T follicular helper cell (primary cell): ENCODE measurements around the gene DKK3.
A peak's percentile ranks its signal among the peaks of the same experiment; 100 is the strongest.

ENCODE experiments used
- DNase-seq: peaks from one replicate; pipeline ENCODE4 v3.0.0-alpha.2; 2020; ENCODE audit warnings: low read depth

The DKK3 gene

DNA sequence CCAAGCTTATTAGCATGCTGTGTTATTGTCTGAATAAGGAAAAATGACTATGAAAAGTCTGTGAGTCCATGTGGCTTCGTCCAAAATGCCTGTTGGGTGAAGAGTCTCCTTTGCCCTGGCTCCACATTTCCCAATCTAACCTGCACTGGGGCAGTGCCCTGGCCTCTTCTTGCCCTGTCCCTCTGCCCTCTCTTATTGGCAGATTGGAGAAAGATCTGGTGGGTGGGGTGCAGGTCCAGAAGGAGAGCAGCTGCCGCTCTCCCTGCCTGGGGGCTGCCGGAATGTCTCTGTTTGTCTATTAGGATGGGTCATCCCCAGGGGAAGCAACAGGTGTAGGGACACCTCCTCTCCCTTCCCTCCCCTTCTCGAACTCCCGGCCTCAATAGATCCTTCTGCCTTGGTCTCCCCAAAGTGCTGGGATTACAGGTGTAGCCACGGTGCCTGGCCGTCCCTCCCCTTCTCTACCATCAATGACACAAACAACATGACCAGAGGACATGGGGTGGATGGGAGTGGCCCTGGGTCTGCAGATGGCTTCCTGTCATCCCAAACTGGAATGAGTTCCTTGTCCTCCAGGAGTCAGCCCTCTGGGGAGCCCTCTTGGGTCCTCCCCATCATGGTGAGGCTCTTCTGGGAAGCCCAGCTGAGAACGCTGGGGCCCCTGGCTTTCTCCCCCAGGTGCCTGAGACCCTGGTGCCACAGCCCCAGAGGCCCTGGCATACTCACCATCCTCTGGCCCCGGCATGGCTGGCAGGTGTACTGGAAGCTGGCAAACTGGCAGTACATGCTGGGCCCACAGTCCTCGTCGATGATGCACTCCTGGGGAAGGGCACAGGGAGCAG lies 40.5 kb downstream of the DKK3 start:
- no peak for DNase-seq

DNA sequence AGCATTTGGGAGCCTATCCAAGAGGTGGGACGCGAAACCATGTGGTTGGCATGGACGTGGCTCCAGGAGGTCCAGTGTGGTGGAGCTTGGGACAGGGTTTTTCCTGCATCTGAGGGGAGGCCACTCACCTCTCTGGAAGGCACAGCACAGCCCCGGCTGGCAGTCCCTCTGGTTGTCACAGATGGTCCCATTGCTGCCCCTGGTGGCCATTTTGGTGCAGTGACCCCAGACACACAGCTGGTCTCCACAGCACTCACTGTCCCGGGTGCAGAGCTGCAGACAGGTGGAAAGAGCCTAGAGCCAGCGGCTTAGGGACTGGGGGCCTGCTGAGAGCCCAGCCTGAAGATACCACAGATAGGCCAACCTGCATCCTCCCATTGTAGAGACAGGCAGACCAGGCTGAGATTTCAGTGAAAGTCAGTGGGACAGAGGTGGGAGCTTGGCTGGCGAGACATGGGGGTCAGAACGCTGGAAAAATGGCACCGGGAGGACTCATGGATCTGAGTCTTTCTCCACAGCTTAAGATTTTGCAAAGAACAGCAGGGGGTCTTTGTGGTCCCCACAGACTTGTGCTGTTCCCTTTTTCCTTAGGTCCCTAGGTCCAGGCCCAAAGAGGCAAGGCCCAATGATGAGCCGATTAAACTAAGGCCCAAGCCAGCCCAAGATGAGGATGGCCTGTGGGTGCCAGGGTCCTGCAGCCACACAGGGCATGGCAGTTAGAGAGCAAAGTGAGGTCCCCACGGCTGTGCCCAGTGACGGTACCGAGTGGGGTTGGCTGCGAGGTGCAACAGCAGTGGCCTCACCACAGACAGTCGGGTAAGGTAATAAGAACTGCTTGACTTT lies 41.4 kb downstream of the DKK3 start:
- DNase-seq: peak; percentile 38

DNA sequence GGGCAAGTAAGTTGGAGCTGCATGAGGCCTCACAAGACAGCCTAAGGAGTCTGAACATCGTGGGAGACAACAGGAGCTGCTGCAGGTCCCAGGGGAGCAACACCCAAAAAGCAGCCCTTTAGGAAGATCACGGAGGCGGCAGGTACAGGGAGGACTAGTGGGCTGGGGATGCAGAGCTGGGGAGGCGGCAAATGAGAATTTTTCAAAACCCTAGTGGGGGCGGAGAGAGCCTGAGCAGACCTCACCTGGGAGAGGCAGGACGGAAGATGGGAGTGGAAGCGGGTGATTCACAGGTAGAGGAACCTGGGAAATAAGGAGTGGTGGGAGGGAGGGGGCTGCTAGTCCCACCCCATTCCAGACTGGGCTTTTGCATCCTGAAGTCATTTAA lies 42.1 kb downstream of the DKK3 start:
- DNase-seq: no peak

GRCh38 chr11:11965656-11966353 lies 42.6 kb downstream of the DKK3 start:
- no peak for DNase-seq

DNA sequence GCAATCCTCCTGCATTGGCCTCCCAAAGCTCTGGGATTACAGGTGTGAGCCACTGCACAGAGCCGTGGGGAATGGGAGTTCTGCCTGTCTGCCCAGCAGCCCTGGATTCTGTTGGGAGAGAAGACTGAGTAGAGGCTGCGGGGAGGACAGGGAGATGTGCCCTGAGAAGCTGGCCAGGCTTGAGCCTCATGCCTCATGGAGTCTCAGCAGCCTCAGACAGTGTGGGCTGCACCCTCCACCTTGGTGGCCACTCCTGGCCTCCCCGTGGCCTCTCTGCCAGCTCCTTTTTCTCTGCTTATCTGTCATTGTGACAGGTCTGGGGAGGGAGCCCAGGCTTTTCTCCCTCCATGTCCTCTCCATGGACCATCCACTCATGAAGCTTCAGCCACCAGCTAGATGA lies 43.2 kb downstream of the DKK3 start:
- no peak for DNase-seq

GRCh38 chr11:11964774-11965150 lies 43.7 kb downstream of the DKK3 start:
- DNase-seq: no peak

DNA sequence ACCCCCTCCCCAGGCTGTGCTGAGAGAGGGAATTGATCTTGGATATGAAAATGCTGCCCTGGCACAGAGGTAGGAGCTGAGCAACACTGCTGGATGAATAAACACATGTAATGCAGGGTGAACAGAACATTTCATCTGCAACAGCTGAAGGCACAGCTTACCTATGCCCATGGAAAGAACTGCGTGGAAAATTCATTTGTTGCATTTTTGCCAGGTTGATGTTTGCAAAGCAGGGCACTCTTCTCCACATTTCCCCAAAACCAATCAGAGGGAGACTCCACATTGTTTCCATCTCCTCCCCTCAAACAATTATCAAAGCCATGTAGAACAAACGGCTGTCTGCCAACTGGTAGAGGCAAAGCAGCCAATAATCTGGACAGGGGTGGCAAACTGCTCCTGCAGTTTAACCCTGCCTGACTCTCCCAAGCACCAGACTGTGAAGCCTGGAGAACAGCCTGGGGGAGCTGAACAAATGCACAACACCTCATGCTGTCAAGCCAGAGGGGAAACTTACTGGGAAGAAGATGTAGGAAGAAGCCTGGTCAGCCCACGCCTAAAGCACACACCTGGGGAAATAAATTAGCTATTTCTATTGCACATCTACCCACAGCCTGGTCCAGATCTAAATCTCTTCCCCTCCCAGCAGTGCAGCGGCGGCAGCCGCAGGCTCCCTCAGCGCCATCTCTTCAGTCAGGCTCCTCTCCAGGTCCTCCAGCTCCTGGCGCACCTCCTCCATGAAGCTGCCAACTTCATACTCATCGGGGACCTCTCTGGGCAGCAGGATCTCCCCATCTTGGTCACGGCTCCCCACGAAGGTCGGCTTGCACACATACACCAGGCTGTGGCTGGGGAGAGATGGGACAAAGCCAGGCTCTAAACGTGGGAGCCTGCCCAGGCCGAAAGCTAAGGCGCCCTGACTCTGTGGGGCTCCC lies 44.3 kb downstream of the DKK3 start:
- no peak for DNase-seq

DNA sequence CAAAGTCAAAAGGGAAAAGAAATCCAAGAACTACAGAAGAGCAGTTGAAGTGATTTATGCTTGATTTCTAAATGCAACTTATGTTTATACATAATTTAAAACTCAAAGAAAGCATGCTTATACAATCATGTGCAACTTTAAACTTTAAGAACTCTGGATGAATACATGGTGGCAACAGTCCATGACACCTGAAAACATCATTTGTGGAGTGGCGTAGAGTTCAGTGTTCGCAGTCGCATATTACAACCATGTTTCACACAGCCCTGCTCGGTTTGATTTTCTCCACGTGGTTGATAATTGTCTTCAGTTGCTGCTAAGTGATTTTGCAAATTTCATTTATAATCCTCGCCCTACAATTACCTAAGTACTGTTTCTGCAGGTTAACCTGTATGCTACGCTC lies 45.4 kb downstream of the DKK3 start:
- DNase-seq: no peak

DNA sequence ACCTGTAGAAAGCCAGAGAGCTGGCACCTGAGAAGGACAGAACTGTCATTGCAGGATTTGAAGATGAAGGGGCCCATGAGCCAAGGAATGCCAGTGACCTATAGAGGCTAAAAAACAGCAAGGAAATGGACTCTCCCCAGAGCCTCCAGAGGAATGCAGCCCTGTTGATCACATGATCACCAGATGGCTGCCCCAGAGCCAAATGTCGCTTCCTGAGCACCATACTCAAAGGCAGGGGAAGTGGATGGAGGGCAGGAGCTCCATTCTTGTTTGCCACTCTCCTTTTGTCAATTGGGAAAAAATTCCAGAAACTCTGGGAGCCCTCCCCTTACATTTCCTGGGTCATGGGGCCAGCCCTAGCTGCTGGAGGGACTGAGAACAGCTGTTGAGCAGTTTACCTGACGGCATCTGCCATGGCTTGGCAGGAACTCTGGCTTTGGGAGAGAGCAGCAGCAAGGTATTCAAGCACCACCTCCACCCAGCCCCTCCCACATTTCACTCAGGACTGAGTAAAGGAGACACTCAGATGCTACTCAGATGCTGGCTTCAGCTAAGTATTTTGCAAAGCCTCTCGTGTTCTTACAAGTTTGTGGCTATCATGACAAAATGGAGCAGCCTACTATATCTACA lies 46.9 kb downstream of the DKK3 start:
- no peak for DNase-seq

DNA sequence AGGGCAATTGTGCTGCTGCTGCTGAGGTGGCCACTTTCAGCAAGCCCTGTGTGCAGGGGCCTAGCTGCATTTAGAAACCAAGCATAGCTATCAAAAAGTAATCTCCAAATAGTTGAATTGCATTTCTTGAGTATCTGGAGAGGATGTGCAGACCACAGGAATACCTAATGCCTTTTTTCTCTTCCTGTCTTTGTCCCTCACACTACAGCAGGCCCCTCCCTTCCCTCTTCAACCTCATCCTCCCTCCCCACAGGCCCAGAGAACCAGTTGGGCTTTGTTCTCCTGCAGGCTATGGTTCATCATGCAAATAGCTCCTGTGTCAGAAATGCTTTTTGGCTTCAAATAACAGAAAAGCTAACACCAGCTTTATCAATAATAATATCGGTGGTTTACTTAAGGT lies 47.7 kb downstream of the DKK3 start:
- DNase-seq: no peak

GRCh38 chr11:11959601-11960000 lies 48.8 kb downstream of the DKK3 start:
- no peak for DNase-seq

DNA sequence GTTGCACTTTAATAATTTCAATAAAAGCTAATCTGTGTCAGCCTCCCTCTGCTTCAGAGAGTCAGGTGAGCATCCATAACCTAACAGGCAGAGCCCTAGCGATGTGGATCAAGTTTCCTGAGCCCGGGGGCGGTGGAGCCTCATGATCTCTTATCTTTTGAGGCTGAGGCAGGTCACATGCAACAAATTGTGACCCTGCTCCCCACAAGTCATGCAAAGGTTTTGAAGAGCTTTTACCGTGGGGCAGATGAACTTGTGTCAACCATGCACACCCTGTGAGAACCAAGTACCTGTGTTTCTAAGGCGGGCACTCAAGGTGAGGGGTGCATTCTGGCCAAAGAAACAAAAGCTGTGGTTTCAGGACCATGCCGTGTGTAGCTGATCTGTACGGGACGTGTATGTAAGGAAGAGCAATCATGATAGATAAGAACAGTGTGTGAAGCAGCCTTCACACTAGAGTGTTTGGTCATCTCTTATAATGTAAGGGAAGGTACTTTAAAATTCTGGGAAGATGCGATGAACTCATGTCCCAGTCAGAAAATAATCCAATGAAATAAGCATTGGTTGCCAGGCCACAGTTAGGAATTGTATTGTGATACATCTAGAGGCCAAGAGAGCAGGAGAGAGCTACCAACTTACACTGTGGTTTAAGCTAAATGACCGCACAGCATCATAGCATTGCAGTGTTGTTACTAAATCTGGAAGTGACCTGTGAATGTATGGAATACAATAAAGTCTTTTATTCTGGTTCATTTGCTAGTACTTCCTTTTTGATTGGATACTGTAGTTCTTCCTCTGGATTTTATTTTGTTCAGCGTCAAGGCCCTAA lies 49.8 kb downstream of the DKK3 start:
- no peak for DNase-seq

- no peak for DNase-seq
Observed at GRCh38 chr11:11956006-11956405, 52.4 kb downstream of the DKK3 start.

GRCh38 chr11:11952036-11952435 lies 56.4 kb downstream of the DKK3 start:
- no peak for DNase-seq

GRCh38 chr11:11949482-11949881 lies 58.9 kb downstream of the DKK3 start:
- DNase-seq: no peak

- DNase-seq: no peak
Observed at GRCh38 chr11:11948242-11948947, 60.0 kb downstream of the DKK3 start.

GRCh38 chr11:11947825-11948224 lies 60.6 kb downstream of the DKK3 start:
- DNase-seq: no peak

DNA sequence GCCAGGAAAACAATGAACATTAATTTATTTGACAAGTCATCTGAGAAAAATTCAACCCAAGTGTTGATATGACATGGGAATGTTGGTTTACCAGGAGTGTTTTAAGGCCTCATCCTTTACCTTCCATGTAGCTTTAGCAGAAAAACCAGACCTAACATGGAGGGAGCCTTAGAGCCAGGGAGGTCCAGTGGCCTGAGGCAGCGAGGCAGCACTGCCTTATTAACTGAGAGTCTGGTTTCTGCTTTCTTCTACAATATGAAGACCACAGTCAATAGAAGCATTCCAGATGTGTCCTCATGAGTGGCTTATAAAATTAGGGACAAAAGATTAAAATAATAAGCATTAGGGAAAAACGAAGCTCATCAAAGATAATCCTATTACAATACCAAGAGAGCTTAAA lies 61.5 kb downstream of the DKK3 start:
- DNase-seq: no peak

DNA sequence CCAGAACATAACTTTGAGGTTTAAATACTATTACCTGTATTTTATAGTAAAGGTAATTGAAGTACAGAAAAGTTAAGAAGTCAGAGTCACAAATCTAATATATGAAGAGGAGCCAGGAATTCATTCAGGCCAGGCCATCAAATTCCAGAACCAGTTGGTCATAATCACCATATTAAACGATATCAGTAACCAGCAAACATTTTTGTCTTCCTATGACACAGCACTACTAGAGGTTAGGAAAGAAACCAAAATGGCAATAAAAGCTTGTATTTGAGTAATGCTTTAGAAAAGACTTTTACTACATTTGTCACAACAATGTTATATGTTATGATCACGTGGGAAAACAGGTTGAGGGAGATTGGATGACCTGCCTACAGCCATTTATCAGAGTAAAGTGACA lies 62.2 kb downstream of the DKK3 start:
- no peak for DNase-seq

- no peak for DNase-seq
Observed at GRCh38 chr11:11944444-11944843, 64.0 kb downstream of the DKK3 start.
